Neural cell (in vitro differentiated cells): Measurements from ENCODE around the gene HSP90AA1. TPM values are rescaled to one million over a fixed set of nuclear protein-coding genes. Genes with fewer than 3 reads are reported as not detected.

Source experiments
- H2AFZ ChIP-seq: fragments of 200-600, 300-800 bp; sonication (generic), shearing (Covaris generic); 2 replicates; pipeline ENCODE4 v1.6.0; 2014; ENCODE audit warnings: low read depth, mild to moderate bottlenecking, antibody characterized with exemption, low read length, moderate library complexity
- H3F3A ChIP-seq: fragments of 200-600 bp; shearing (Covaris generic); 2 replicates; pipeline ENCODE4 v1.6.1; 2016; ENCODE audit warnings: mild to moderate bottlenecking, moderate library complexity, mixed read lengths, antibody characterized with exemption, low read length; ENCODE audit not compliant: insufficient read depth, poor library complexity, severe bottlenecking
- H3K27ac ChIP-seq: fragments of 200-600, 300-800 bp; sonication (generic), shearing (Covaris generic); 2 replicates; pipeline ENCODE4 v1.5.1; 2014; ENCODE audit warnings: mild to moderate bottlenecking, low read length, moderate library complexity
- H3K27me3 ChIP-seq: fragments of 300-800, 200-600 bp; sonication (generic), shearing (Covaris generic); 2 replicates; pipeline ENCODE4 v1.6.0; 2014; ENCODE audit warnings: mild to moderate bottlenecking, low read depth, low read length, moderate library complexity; ENCODE audit not compliant: insufficient read depth
- H3K36me3 ChIP-seq: fragments of 300-800, 200-600 bp; sonication (generic), shearing (Covaris generic); 2 replicates; pipeline ENCODE4 v1.5.1; 2014; ENCODE audit warnings: mild to moderate bottlenecking, antibody characterized with exemption, low read length, moderate library complexity; ENCODE audit not compliant: insufficient read depth
- H3K4me2 ChIP-seq: fragments of 300-800, 200-600 bp; sonication (generic), shearing (Covaris generic); 2 replicates; pipeline ENCODE4 v1.6.0; 2014; ENCODE audit warnings: mild to moderate bottlenecking, low read length
- H3K4me3 ChIP-seq: fragments of 300-800, 200-600 bp; sonication (generic), shearing (Covaris generic); 2 replicates; pipeline ENCODE4 v1.5.1; 2014; ENCODE audit warnings: mild to moderate bottlenecking, low read length, moderate library complexity
- H3K79me2 ChIP-seq: fragments of 200-600 bp; shearing (Covaris generic); replicated peaks from 2 replicates; pipeline ENCODE4 v1.6.0; 2014; ENCODE audit warnings: mild to moderate bottlenecking, low read length, moderate library complexity; ENCODE audit not compliant: insufficient read depth
- H3K9ac ChIP-seq: fragments of 300-800, 200-600 bp; sonication (generic), shearing (Covaris generic); 2 replicates; pipeline ENCODE4 v1.6.1; 2016; ENCODE audit warnings: mild to moderate bottlenecking, low read length, mixed read lengths
- H3K9me2 ChIP-seq: fragments of 200-600 bp; shearing (Covaris generic); 2 replicates; pipeline ENCODE4 v1.6.1; 2016; ENCODE audit warnings: mild to moderate bottlenecking, low read length, mixed read lengths; ENCODE audit not compliant: insufficient read depth
- H3K9me3 ChIP-seq: fragments of 200-600, 300-800 bp; sonication (generic), shearing (Covaris generic); 2 replicates; pipeline ENCODE4 v1.6.1; 2016; ENCODE audit warnings: mild to moderate bottlenecking, mixed run types, low read length, moderate library complexity, mixed read lengths
- H4K20me1 ChIP-seq: fragments of 200-600 bp; shearing (Covaris generic); 2 replicates; pipeline ENCODE4 v1.6.1; 2016; ENCODE audit warnings: mild to moderate bottlenecking, mixed run types; ENCODE audit not compliant: insufficient read depth
- EP300 ChIP-seq: fragments of 450-650 bp; conservative IDR thresholded peaks from 2 replicates; pipeline ENCODE4 v1.6.1; 2014; ENCODE audit warnings: antibody characterized with exemption, mild to moderate bottlenecking, moderate library complexity; ENCODE audit not compliant: poor library complexity, severe bottlenecking
- POLR2AphosphoS5 ChIP-seq: IDR thresholded peaks from 2 replicates; pipeline ENCODE4 v1.6.1; 2012
- RAD21 ChIP-seq: fragments of 450-650 bp; conservative IDR thresholded peaks from 2 replicates; pipeline ENCODE4 v1.6.1; 2014; ENCODE audit warnings: antibody characterized with exemption, mild to moderate bottlenecking, moderate library complexity
- SMC3 ChIP-seq: fragments of 450-650 bp; conservative IDR thresholded peaks from 2 replicates; pipeline ENCODE4 v1.6.1; 2014; ENCODE audit warnings: antibody characterized with exemption, mild to moderate bottlenecking, moderate library complexity; ENCODE audit not compliant: poor library complexity
- TAF1 ChIP-seq: IDR thresholded peaks from 2 replicates; pipeline ENCODE4 v1.6.1; 2012; ENCODE audit warnings: low read depth
- polyA plus RNA-seq: library from polyadenylated mRNA; depleted of rRNA; stranded (reverse); fragments of >200 nt; gene quantifications from 2 replicates; pipeline ENCODE4 v1.2.3, GENCODE V29; 2014
- TF ChIP-seq, protein P1 (sequence below): fragments of 450-650 bp; IDR thresholded peaks from 2 replicates; pipeline ENCODE4 v1.5.1; 2014; ENCODE audit warnings: antibody characterized with exemption, mild to moderate bottlenecking, moderate library complexity; ENCODE audit not compliant: poor library complexity, severe bottlenecking
- TF ChIP-seq, protein P2 (sequence below): IDR thresholded peaks from 2 replicates; pipeline ENCODE4 v1.6.1; 2012; ENCODE audit warnings: borderline replicate concordance

The HSP90AA1 gene
- polyA plus RNA-seq, 1 donor from 2014 or later: 206 TPM

DNA sequence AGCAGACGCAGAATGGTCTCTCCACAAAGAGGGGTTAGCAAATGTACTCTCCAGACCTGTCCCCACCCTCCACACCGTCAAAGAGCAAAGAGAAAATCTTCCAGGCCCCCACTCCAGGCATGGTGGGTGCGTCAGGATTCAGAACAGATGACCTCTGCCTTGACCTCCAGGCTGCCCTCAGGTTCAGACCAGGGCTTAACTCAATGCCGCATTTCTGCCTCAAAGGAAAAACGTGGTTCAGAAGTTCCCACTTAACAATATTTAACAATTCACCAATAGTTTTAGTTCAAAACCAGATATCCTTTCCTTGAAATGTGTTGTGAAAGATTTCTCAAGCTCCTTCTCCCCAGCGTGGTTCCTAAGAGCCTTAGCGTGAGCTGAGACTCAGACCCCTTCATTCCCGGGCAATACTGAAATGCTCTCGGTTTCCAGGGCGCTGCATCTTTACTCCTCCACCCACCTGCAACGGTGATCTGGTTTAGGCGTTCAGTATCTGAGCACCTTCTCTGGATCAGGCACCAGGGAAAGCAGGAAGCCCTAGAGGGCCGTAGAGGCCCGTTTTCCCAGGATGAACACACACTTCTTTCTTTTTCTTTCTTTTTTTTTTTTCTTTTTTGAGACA lies 22.9 kb downstream of the HSP90AA1 start:
- H3K4me2 ChIP-seq: no peak overlapping the region
- no peaks in the 10 kb centered on the region for H3K79me2 ChIP-seq
- H3K27ac ChIP-seq: no peak overlapping the region
- H3K9me3 ChIP-seq: no peaks in the 10 kb centered on the region
- H3K27me3 ChIP-seq: no peaks in the 10 kb centered on the region
- no peaks in the 10 kb centered on the region for H3K9me2 ChIP-seq
- TF ChIP-seq, protein P1, sequence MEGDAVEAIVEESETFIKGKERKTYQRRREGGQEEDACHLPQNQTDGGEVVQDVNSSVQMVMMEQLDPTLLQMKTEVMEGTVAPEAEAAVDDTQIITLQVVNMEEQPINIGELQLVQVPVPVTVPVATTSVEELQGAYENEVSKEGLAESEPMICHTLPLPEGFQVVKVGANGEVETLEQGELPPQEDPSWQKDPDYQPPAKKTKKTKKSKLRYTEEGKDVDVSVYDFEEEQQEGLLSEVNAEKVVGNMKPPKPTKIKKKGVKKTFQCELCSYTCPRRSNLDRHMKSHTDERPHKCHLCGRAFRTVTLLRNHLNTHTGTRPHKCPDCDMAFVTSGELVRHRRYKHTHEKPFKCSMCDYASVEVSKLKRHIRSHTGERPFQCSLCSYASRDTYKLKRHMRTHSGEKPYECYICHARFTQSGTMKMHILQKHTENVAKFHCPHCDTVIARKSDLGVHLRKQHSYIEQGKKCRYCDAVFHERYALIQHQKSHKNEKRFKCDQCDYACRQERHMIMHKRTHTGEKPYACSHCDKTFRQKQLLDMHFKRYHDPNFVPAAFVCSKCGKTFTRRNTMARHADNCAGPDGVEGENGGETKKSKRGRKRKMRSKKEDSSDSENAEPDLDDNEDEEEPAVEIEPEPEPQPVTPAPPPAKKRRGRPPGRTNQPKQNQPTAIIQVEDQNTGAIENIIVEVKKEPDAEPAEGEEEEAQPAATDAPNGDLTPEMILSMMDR: no peak
- TF ChIP-seq SMC3 (no peak), RAD21 (no peak), TAF1 (no peak), POLR2AphosphoS5 (no peak)
- TF ChIP-seq, protein P2, sequence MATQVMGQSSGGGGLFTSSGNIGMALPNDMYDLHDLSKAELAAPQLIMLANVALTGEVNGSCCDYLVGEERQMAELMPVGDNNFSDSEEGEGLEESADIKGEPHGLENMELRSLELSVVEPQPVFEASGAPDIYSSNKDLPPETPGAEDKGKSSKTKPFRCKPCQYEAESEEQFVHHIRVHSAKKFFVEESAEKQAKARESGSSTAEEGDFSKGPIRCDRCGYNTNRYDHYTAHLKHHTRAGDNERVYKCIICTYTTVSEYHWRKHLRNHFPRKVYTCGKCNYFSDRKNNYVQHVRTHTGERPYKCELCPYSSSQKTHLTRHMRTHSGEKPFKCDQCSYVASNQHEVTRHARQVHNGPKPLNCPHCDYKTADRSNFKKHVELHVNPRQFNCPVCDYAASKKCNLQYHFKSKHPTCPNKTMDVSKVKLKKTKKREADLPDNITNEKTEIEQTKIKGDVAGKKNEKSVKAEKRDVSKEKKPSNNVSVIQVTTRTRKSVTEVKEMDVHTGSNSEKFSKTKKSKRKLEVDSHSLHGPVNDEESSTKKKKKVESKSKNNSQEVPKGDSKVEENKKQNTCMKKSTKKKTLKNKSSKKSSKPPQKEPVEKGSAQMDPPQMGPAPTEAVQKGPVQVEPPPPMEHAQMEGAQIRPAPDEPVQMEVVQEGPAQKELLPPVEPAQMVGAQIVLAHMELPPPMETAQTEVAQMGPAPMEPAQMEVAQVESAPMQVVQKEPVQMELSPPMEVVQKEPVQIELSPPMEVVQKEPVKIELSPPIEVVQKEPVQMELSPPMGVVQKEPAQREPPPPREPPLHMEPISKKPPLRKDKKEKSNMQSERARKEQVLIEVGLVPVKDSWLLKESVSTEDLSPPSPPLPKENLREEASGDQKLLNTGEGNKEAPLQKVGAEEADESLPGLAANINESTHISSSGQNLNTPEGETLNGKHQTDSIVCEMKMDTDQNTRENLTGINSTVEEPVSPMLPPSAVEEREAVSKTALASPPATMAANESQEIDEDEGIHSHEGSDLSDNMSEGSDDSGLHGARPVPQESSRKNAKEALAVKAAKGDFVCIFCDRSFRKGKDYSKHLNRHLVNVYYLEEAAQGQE: no peak
- no peaks in the 10 kb centered on the region for H3K36me3 ChIP-seq
- H2AFZ ChIP-seq: no peak overlapping the region
- no peaks in the 10 kb centered on the region for H3F3A ChIP-seq
- H3K9ac ChIP-seq: no peak overlapping the region
- H4K20me1 ChIP-seq: no peaks in the 10 kb centered on the region
- H3K4me3 ChIP-seq: no peak overlapping the region

DNA sequence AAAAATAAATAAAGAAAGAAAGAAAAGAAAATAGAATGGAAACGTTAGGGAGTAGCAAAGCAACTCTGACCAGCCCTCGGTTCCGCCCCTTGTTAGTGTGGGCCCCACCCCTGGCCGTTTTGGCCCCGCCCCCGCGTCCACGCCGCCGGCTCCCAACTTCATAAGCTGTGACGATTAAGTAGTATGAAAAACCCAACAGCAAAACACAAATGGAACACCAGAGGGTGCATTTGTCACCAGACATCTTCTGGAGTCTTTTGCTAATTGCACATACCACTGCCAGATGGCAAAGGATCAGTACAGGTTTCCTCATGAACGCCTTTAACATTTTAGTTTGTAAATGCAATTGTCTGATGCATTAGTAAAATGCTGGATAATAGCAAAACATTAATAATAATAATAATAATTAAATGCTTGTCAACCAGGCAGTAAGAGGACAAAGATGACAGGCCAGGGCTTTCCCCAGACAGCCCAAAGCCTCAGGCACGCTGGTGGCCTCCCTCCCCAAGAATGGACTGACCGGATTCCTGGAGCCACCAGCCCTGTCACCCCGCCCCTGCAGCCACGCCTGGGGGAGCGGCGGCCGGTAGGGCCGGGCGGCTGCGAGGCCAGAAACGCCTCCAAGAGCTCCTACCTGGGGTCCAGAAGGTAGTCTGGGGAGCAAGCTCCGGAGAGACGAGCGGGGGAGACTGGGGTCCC lies 23.6 kb downstream of the HSP90AA1 start:
- no peaks in the 10 kb centered on the region for H3K36me3 ChIP-seq
- H3K4me2 ChIP-seq: no peak overlapping the region
- H3K9me2 ChIP-seq: no peaks in the 10 kb centered on the region
- H2AFZ ChIP-seq: no peak overlapping the region
- H3K79me2 ChIP-seq: no peaks in the 10 kb centered on the region
- H3K9me3 ChIP-seq: no peaks in the 10 kb centered on the region
- H3K27ac ChIP-seq: no peak overlapping the region
- no peaks in the 10 kb centered on the region for H3K27me3 ChIP-seq
- H3K4me3 ChIP-seq: no peak overlapping the region
- TF ChIP-seq, protein P1: peak; percentile 57
- TF ChIP-seq EP300 (no peak), RAD21 (peak; percentile 66), SMC3 (peak; percentile 79)
- no peaks in the 10 kb centered on the region for H4K20me1 ChIP-seq
- H3F3A ChIP-seq: no peaks in the 10 kb centered on the region
- no peak overlapping the region for H3K9ac ChIP-seq
